Measurements from ENCODE around the gene IZUMO1R. TPM values are rescaled to one million over a fixed set of nuclear protein-coding genes. Genes with fewer than 3 reads are reported as not detected.

Gene IZUMO1R
- total RNA-seq, 5 donors from 2014 or later (not counting 1 experiment from before 2014, with no cell fraction given): not detected

GRCh38 chr11:94279996-94280395, 24.4 kb upstream of the IZUMO1R start:
- CTCF ChIA-PET: no interaction called here
- H3K27me3 ChIP-seq (replicated peaks in 1 of 2; ENCODE audit: control insufficient read depth in 2 of 2, extremely low read depth in 1 of 2, insufficient read depth in 2 of 2, low read length in 1 of 2): no peaks in the 10 kb centered on the region
- no peak overlapping the region for H3K4me3 Mint-ChIP-seq
- H3K27ac ChIP-seq (ENCODE audit: low read length): no peak overlapping the region
- DNase-seq (no peak), ATAC-seq (replicated peaks in 1 of 4) (no peak)
- H3K27ac Mint-ChIP-seq: no peak overlapping the region
- H3K27me3 Mint-ChIP-seq: peaks cover 0 to 7% of the 10 kb centered on the region in 2 donors
- H3K9me3 Mint-ChIP-seq: peaks cover 0 to 7% (median 3%) of the 10 kb centered on the region in 3 donors
- H3K4me1 Mint-ChIP-seq: no peaks in the 10 kb centered on the region
- POLR2A ChIA-PET: no interaction called here
- H3K9me3 ChIP-seq: no peaks in the 10 kb centered on the region
- no peaks in the 10 kb centered on the region for H3K36me3 Mint-ChIP-seq
- H3K4me1 ChIP-seq (ENCODE audit: control insufficient read depth in 1 of 2, extremely low read depth in 1 of 2, insufficient read depth in 2 of 2, low read length in 2 of 2): no peaks in the 10 kb centered on the region
- 100% methylated on average over 1 of the region's 3 CpGs for WGBS (ENCODE audit: insufficient coverage)
- H3K4me3 ChIP-seq (ENCODE audit: control insufficient read depth in 1 of 2, extremely low read depth in 1 of 2, low read length in 1 of 2): no peak overlapping the region
- H3K36me3 ChIP-seq (ENCODE audit: control insufficient read depth in 2 of 2, extremely low read depth in 1 of 2, insufficient read depth in 1 of 2, low read length in 1 of 2): no peaks in the 10 kb centered on the region

GRCh38 chr11:94281324-94281723, 23.1 kb upstream of the IZUMO1R start:
- peaks cover 0 to 12% of the 10 kb centered on the region in 2 donors for H3K27me3 Mint-ChIP-seq
- no peak overlapping the region for H3K27ac Mint-ChIP-seq
- H3K4me3 ChIP-seq (ENCODE audit: control insufficient read depth in 1 of 2, extremely low read depth in 1 of 2, low read length in 1 of 2): no peak overlapping the region
- H3K27ac ChIP-seq (ENCODE audit: low read length): no peak overlapping the region
- H3K36me3 ChIP-seq (ENCODE audit: control insufficient read depth in 2 of 2, extremely low read depth in 1 of 2, insufficient read depth in 1 of 2, low read length in 1 of 2): no peaks in the 10 kb centered on the region
- DNase-seq (no peak), ATAC-seq (replicated peaks in 1 of 4) (no peak)
- H3K4me3 Mint-ChIP-seq: no peak overlapping the region
- H3K27me3 ChIP-seq (replicated peaks in 1 of 2; ENCODE audit: control insufficient read depth in 2 of 2, extremely low read depth in 1 of 2, insufficient read depth in 2 of 2, low read length in 1 of 2): no peaks in the 10 kb centered on the region
- no peaks in the 10 kb centered on the region for H3K36me3 Mint-ChIP-seq
- H3K4me1 ChIP-seq (ENCODE audit: control insufficient read depth in 1 of 2, extremely low read depth in 1 of 2, insufficient read depth in 2 of 2, low read length in 2 of 2): no peaks in the 10 kb centered on the region
- WGBS (ENCODE audit: insufficient coverage): no CpG with 5 or more reads among the region's 2 CpGs
- no peaks in the 10 kb centered on the region for H3K9me3 ChIP-seq
- ChIA-PET CTCF (no interaction called here), POLR2A (no interaction called here)
- peaks cover 0 to 2% (median 0%) of the 10 kb centered on the region in 3 donors for H3K9me3 Mint-ChIP-seq
- no peaks in the 10 kb centered on the region for H3K4me1 Mint-ChIP-seq

GRCh38 chr11:94283678-94284077, 20.7 kb upstream of the IZUMO1R start:
- no peaks in the 10 kb centered on the region for H3K36me3 Mint-ChIP-seq
- peaks cover 4 to 18% of the 10 kb centered on the region in 2 donors for H3K27me3 Mint-ChIP-seq
- no peak overlapping the region for H3K4me3 Mint-ChIP-seq
- Histone ChIP-seq H3K9me3 (no peaks in the 10 kb centered on the region), H3K4me1 (ENCODE audit: control insufficient read depth in 1 of 2, extremely low read depth in 1 of 2, insufficient read depth in 2 of 2, low read length in 2 of 2) (no peaks in the 10 kb centered on the region), H3K27ac (ENCODE audit: low read length) (no peak overlapping the region), H3K4me3 (ENCODE audit: control insufficient read depth in 1 of 2, extremely low read depth in 1 of 2, low read length in 1 of 2) (no peak overlapping the region), H3K36me3 (ENCODE audit: control insufficient read depth in 2 of 2, extremely low read depth in 1 of 2, insufficient read depth in 1 of 2, low read length in 1 of 2) (no peaks in the 10 kb centered on the region), H3K27me3 (replicated peaks in 1 of 2; ENCODE audit: control insufficient read depth in 2 of 2, extremely low read depth in 1 of 2, insufficient read depth in 2 of 2, low read length in 1 of 2) (no peaks in the 10 kb centered on the region)
- POLR2A ChIA-PET: no interaction called here
- no peak for DNase-seq
- ATAC-seq (replicated peaks in 1 of 4): no peak
- CTCF ChIA-PET: no interaction called here
- H3K9me3 Mint-ChIP-seq: peaks cover 0 to 7% (median 0%) of the 10 kb centered on the region in 3 donors
- H3K4me1 Mint-ChIP-seq: no peaks in the 10 kb centered on the region
- H3K27ac Mint-ChIP-seq: no peak overlapping the region

GRCh38 chr11:94295534-94295933, 8.8 kb upstream of the IZUMO1R start:
- Histone ChIP-seq H3K27ac (ENCODE audit: low read length) (no peak overlapping the region), H3K9me3 (no peaks in the 10 kb centered on the region), H3K36me3 (ENCODE audit: control insufficient read depth in 2 of 2, extremely low read depth in 1 of 2, insufficient read depth in 1 of 2, low read length in 1 of 2) (no peaks in the 10 kb centered on the region), H3K27me3 (replicated peaks in 1 of 2; ENCODE audit: control insufficient read depth in 2 of 2, extremely low read depth in 1 of 2, insufficient read depth in 2 of 2, low read length in 1 of 2) (peaks cover 0 to 10% of the 10 kb centered on the region in 2 experiments), H3K4me1 (ENCODE audit: control insufficient read depth in 1 of 2, extremely low read depth in 1 of 2, insufficient read depth in 2 of 2, low read length in 2 of 2) (no peaks in the 10 kb centered on the region), H3K4me3 (ENCODE audit: control insufficient read depth in 1 of 2, extremely low read depth in 1 of 2, low read length in 1 of 2) (no peak overlapping the region)
- no peak for DNase-seq
- CTCF ChIA-PET: no interaction called here
- no peak for ATAC-seq (replicated peaks in 1 of 4)
- no CpG with 5 or more reads among the region's 1 CpG for WGBS (ENCODE audit: insufficient coverage)
- Mint-ChIP-seq H3K27me3 (peaks cover 7 to 12% of the 10 kb centered on the region in 2 donors), H3K4me3 (no peak overlapping the region), H3K27ac (no peak overlapping the region), H3K36me3 (no peaks in the 10 kb centered on the region), H3K9me3 (peaks cover 6 to 9% (median 8%) of the 10 kb centered on the region in 3 donors), H3K4me1 (no peaks in the 10 kb centered on the region)
- POLR2A ChIA-PET: no interaction called here

GRCh38 chr11:94297985-94298576, 6.3 kb upstream of the IZUMO1R start:
- H3K27me3 Mint-ChIP-seq: peaks cover 7 to 15% of the 10 kb centered on the region in 2 donors
- ChIA-PET CTCF (no interaction called here), POLR2A (no interaction called here)
- ATAC-seq (replicated peaks in 1 of 4): no peak
- no peak overlapping the region for H3K4me3 Mint-ChIP-seq
- Histone ChIP-seq H3K4me1 (ENCODE audit: control insufficient read depth in 1 of 2, extremely low read depth in 1 of 2, insufficient read depth in 2 of 2, low read length in 2 of 2) (no peaks in the 10 kb centered on the region), H3K36me3 (ENCODE audit: control insufficient read depth in 2 of 2, extremely low read depth in 1 of 2, insufficient read depth in 1 of 2, low read length in 1 of 2) (no peaks in the 10 kb centered on the region), H3K27ac (ENCODE audit: low read length) (no peak overlapping the region), H3K9me3 (no peaks in the 10 kb centered on the region), H3K4me3 (ENCODE audit: control insufficient read depth in 1 of 2, extremely low read depth in 1 of 2, low read length in 1 of 2) (no peak overlapping the region), H3K27me3 (replicated peaks in 1 of 2; ENCODE audit: control insufficient read depth in 2 of 2, extremely low read depth in 1 of 2, insufficient read depth in 2 of 2, low read length in 1 of 2) (peaks cover 0 to 10% of the 10 kb centered on the region in 2 experiments)
- no peaks in the 10 kb centered on the region for H3K4me1 Mint-ChIP-seq
- no peak overlapping the region for H3K27ac Mint-ChIP-seq
- no peaks in the 10 kb centered on the region for H3K36me3 Mint-ChIP-seq
- no peaks in the 10 kb centered on the region for H3K9me3 Mint-ChIP-seq
- no peak for DNase-seq
- 76% methylated on average over 4 of the region's 5 CpGs for WGBS (ENCODE audit: insufficient coverage)

- Mint-ChIP-seq H3K27ac (no peak overlapping the region), H3K4me1 (no peaks in the 10 kb centered on the region), H3K4me3 (no peak overlapping the region), H3K36me3 (no peaks in the 10 kb centered on the region), H3K27me3 (peaks cover 8 to 11% of the 10 kb centered on the region in 2 donors), H3K9me3 (no peaks in the 10 kb centered on the region)
- Histone ChIP-seq H3K36me3 (ENCODE audit: control insufficient read depth in 2 of 2, extremely low read depth in 1 of 2, insufficient read depth in 1 of 2, low read length in 1 of 2) (no peaks in the 10 kb centered on the region), H3K27ac (ENCODE audit: low read length) (no peak overlapping the region), H3K27me3 (replicated peaks in 1 of 2; ENCODE audit: control insufficient read depth in 2 of 2, extremely low read depth in 1 of 2, insufficient read depth in 2 of 2, low read length in 1 of 2) (peaks cover 0 to 26% of the 10 kb centered on the region in 2 experiments), H3K4me3 (ENCODE audit: control insufficient read depth in 1 of 2, extremely low read depth in 1 of 2, low read length in 1 of 2) (no peak overlapping the region), H3K9me3 (no peaks in the 10 kb centered on the region), H3K4me1 (ENCODE audit: control insufficient read depth in 1 of 2, extremely low read depth in 1 of 2, insufficient read depth in 2 of 2, low read length in 2 of 2) (no peaks in the 10 kb centered on the region)
- DNase-seq: no peak
- ATAC-seq (replicated peaks in 1 of 4): no peak
- ChIA-PET POLR2A (no interaction called here), CTCF (no interaction called here)
- WGBS (ENCODE audit: insufficient coverage): 35% methylated on average over 5 of the region's 5 CpGs
These were observed 1.6 kb upstream of the IZUMO1R start for GRCh38 chr11:94302776-94303175.

GRCh38 chr11:94305146-94305545, 766 bp downstream of the IZUMO1R start:
- Mint-ChIP-seq H3K9me3 (no peaks in the 10 kb centered on the region), H3K36me3 (no peaks in the 10 kb centered on the region)
- POLR2A ChIA-PET: no interaction called here

More at GRCh38 chr11:94305146-94305545, 766 bp downstream of the IZUMO1R start:
- Mint-ChIP-seq H3K4me1 (no peaks in the 10 kb centered on the region), H3K27me3 (peaks cover 6 to 14% of the 10 kb centered on the region in 2 donors), H3K27ac (no peak overlapping the region), H3K4me3 (no peak overlapping the region)
- no peaks in the 10 kb centered on the region for H3K4me1 ChIP-seq (ENCODE audit: control insufficient read depth in 1 of 2, extremely low read depth in 1 of 2, insufficient read depth in 2 of 2, low read length in 2 of 2)
- H3K27me3 ChIP-seq (replicated peaks in 1 of 2; ENCODE audit: control insufficient read depth in 2 of 2, extremely low read depth in 1 of 2, insufficient read depth in 2 of 2, low read length in 1 of 2): peaks cover 0 to 24% of the 10 kb centered on the region in 2 experiments
- CTCF ChIA-PET: no interaction called here
- DNase-seq: no peak
- H3K4me3 ChIP-seq (ENCODE audit: control insufficient read depth in 1 of 2, extremely low read depth in 1 of 2, low read length in 1 of 2): no peak overlapping the region
- H3K27ac ChIP-seq (ENCODE audit: low read length): no peak overlapping the region
- no peak for ATAC-seq (replicated peaks in 1 of 4)
- WGBS (ENCODE audit: insufficient coverage): no CpG with 5 or more reads among the region's 1 CpG
- no peaks in the 10 kb centered on the region for H3K9me3 ChIP-seq
- no peaks in the 10 kb centered on the region for H3K36me3 ChIP-seq (ENCODE audit: control insufficient read depth in 2 of 2, extremely low read depth in 1 of 2, insufficient read depth in 1 of 2, low read length in 1 of 2)
